C4-2B (cell line): ENCODE data around the gene TMEM163.

Source experiments
- ZFX ChIP-seq: fragments of 450-650 bp; IDR thresholded peaks from 2 replicates; pipeline ENCODE4 v1.6.1; 2017
- TF ChIP-seq, protein P1 (sequence below): fragments of 450-650 bp; conservative IDR thresholded peaks from 2 replicates; pipeline ENCODE4 v1.5.1; 2017; ENCODE audit warnings: mild to moderate bottlenecking

- TF ChIP-seq, protein P1, sequence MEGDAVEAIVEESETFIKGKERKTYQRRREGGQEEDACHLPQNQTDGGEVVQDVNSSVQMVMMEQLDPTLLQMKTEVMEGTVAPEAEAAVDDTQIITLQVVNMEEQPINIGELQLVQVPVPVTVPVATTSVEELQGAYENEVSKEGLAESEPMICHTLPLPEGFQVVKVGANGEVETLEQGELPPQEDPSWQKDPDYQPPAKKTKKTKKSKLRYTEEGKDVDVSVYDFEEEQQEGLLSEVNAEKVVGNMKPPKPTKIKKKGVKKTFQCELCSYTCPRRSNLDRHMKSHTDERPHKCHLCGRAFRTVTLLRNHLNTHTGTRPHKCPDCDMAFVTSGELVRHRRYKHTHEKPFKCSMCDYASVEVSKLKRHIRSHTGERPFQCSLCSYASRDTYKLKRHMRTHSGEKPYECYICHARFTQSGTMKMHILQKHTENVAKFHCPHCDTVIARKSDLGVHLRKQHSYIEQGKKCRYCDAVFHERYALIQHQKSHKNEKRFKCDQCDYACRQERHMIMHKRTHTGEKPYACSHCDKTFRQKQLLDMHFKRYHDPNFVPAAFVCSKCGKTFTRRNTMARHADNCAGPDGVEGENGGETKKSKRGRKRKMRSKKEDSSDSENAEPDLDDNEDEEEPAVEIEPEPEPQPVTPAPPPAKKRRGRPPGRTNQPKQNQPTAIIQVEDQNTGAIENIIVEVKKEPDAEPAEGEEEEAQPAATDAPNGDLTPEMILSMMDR, result no peak
- TF ChIP-seq ZFX, result no peak
Observed at GRCh38 chr2:134594399-134594798, 124.4 kb downstream of the TMEM163 start.
